Measurements from ENCODE around the gene MPPE1.
"Not testable (repeated sequence)": the region's sequence is repeated elsewhere in the genome, so short reads cannot be mapped to it uniquely, and the experiment has no call there.

Gene MPPE1

DNA sequence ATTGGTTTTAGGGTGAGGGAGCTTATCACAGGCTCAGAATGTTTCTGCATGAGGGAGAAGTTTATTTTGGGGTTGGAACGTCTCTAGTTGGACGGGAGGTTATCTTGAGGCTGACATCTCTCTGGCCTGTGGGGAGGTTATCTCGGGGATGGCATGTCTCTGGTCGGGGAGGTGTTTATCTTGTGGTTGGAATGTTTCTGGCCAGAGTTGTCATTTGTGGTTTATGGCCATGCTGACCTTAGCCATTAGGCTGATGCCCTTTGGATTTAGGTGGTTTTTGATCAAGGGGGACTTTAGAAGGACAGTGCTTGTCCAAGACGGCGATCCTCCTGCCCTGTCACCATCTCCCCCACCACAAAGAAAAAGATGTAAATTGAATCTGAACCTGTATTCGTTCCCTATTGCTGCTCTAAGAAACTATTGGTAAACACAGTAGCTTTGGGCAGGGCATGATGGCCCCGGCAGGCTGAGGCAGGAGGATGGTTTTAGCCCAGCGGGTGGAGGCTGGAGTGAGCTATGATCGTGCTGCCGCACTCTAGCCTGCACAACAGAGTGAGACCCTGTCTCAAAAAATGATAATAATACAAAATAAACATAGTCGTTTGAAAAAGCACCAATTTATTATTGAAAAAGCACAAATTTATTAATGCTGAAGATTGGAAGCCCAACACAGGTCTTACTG is 17.8 kb upstream of the MPPE1 start:
- no peak for DNase-seq (ENCODE audit: low read depth in 2 of 2)

DNA sequence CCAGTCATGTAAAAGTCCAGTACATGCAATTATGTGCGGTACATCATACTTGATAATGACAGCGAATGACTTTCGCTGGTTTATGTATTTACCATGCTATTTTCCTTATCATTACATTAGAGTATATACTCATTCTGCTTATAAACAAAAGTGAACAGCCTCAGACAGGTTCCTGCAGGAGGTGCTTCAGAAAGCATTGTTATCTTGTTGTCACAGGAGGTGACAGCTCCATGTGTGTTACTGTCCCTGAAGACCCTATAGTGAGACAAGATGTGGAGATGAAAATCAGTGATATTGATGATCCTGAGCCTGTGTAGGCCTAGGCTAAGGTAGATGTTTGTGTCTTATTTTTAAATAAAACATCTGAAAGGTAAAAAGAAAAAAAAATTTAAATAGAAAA is 15.3 kb upstream of the MPPE1 start:
- no peak for DNase-seq (ENCODE audit: low read depth in 2 of 2)

DNA sequence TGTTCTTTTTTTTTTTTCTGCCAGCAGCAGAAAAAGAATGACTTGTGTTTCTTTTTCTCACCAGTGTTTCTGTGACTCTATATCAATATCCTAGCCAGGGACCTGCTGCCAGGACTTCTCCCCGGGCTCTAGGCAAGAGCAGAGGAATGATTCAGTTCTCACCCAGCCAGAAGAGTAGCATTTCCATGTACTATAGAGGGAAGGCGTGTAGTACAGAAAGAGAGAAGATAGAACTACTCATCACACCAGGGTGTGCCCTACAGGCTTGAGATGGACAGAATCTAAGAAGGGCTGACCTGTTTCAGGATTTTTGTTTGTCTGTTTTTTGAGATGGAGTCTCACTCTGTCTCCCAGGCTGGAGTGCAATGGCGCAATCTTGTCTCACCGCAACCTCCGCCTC is 11.4 kb upstream of the MPPE1 start:
- not testable (repeated sequence) for DNase-seq (ENCODE audit: low read depth in 2 of 2)

DNA sequence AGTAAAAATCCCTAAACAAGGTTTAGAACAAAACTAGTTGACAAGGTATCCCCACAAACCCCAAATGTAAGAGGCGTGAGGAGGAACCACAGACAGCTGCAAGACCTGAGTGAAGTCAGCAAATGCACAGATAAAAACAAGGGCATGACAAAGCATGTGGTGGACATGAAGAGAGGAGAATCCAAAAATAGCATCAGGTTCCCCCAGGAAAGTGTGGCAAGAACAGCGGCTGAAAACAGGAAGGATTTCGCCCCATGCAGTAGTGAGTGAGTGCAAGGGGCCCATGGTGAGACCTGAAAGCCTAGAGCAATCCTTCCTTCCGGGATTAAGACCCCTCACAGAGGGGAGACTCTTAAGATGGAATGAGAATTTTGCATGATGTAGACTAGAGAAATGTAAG is 8.8 kb upstream of the MPPE1 start:
- not testable (repeated sequence) for DNase-seq (ENCODE audit: low read depth in 2 of 2)

DNA sequence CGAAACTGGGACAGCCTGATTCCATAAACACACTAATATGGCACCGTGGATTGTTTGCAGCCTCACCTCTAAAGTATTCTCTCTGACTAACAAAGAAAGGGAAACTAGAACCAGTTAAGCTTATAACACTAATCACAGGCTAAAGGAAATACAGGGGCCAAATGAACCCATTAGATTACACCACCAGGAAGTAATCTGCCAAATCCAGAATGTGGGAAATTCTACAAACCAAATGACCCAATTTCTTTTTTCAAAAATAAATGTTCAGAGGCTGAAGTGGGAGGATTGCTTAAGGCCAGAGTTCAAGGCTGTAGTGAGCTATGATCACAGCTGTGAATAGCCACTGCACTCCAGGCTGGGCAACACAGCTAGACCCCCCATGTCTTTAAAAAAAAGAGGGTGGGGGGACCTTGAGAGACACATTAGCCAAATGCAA is 1.5 kb upstream of the MPPE1 start:
- no peak for DNase-seq (ENCODE audit: low read depth in 2 of 2)

DNA sequence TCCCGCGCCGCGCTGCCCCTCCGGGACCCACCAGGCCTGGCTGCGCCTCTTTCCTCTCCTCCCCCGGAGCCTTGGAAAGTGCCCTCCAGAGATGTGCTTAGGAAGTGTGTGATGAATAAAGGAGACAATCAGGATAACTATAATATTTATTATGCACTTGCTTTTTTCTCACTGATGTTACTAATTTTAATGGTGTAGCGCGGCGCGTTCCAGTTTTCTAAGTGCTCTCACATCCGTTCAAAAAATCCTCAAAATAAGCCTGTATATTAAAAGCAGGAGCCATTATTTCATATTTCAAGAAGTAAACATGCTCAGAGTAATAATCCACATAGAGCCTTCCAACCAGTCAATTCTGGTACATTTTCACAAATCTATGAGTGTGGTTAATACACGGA is 941 bp upstream of the MPPE1 start:
- peak in 1 of 2 donors; percentile 15 for DNase-seq (ENCODE audit: low read depth in 2 of 2)

DNA sequence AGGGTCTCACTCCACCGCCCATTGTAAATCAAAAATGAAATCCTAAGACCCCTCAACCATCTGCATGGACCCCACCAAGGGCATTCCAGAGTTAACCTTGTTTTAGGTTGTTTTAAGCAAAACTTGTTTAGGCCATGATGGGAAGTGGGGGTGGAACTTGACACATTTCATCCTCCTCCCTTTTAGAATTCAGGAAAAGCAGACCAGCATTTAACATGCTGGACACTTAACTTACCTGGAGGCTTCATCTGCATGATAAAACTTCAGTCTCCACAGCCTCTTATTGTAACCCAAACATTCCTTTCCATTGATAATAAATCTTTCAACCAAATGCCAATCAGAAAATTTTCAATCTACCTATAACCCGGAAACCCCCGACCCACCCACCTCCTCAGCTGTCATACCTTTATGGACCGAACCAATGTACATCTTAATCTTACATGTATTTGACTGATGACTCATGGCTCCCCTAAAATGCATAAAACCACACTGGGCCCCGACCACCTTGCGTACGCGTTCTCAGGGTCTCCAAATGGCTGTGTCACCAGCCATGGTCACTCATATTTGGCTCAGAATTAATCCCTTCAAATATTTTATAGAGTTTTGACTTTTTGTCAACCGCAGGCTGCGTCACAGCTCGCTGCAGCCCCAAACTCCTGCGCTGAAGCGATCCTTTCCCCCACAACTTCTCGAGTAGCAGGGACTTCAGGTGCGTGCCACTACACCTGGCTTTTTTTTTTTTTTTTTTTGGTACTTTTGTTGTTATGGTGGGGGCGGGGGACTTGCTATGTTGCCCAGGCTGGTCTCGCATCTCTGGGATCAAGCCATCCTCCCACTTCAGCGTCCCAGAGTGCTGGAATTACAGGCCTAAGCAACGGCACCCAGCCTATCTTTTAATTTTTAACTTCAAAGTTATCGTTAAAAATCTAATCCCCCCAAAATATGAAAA is 917 bp downstream of the MPPE1 start:
- no peak for DNase-seq (ENCODE audit: low read depth in 2 of 2)

DNA sequence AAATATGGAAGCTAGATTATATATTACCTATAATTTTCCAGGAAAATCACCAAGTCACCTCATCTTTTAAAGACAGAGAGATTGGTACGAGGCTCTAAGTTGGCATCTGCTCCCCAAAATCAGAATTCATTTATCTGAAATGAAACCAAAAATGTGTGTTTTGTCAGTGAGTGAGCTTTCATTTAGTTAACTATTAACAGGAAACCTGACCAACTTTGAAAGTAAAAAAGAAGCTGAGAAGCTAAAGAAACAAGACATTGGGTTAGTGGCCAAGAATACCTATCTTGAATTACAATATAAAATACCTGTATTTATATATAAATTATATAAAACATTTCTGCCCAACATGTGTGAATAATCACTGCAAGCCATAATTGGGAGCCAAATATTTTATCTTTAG is 1.9 kb downstream of the MPPE1 start:
- no peak for DNase-seq (ENCODE audit: low read depth in 2 of 2)

DNA sequence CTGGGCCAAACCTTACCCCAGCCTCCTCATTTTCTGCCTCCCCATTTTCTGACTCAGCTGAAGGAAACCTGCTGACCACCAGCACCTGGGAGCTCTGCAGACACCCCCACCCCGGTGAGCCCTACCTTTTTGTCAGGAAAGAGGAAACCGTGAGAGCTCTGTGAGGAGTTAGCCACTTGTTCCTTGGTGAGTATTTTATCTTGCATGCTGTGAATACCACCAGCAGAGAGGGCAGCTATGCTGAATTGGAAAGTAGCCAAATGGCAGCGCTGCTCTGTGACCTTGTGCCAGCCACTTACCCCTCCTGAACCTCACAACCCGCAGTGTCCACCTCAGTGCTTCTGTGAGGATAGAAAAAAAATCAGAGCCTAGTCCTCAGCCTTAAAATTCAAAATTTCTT is 2.5 kb downstream of the MPPE1 start:
- no peak for DNase-seq (ENCODE audit: low read depth in 2 of 2)

DNA sequence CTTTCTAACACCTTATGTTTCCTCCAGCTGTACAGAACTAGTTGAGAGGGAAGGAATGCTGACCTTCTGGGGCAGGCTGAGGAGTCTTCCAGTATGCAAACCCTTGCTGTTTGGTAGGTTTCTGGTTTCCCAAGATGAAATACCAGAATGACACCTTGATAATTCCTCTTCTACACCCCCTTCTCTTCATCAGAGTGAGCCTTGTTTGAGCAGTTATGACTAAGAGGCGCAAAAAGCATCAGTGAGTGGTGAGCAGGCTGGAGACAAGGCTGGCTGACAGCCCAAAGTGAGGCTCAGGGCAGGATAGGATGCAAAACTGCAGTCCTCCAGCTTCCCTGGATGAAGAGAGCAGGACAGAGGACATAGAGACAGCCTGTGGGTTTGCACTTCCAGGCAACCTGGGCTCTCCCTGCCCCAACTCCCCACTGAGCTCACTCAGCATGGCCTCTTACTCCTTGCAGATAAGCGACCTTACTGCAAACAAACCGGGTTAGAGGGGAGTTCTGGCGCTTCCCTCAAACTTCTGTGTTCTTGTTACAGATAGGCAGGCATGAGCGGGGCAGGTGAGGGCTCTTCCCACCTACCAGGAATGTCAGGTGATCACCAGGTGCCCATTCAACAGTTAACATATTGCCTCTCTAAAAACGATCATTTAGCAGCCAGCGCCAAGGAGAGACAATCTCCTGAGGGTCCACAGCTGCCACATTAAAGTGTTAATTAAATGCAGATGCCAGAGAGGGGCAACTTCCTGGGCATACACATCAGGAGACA is 5.4 kb downstream of the MPPE1 start:
- no peak for DNase-seq (ENCODE audit: low read depth in 2 of 2)

DNA sequence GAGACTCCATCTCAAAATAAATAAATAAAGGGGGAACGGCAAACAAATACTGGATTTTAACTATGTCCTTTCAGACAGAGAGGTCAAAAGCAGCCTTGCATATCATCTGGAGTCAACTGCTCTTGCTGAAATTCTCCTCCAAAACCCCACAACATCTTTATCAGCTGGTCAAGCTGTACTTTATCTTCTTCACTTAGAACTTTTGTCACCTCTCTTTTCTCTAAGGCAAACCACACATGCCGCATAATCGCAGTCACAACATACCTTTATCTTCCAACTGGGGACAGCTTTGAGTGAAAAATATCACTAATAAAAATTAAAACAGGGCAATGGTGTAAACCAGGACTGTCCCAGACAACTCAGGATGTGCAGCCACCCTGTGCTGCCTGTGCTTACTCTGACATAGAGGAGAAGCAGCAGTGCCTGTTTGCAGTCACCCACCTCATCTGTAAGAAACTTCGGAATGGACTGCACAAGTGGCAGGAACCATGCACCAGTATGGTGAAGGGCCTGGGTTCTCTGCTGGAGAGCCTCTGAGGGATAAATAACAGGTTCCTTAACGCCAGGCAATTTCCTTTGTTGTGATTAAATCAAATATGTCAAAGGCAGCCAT is 6.2 kb downstream of the MPPE1 start:
- no peak for DNase-seq (ENCODE audit: low read depth in 2 of 2)

DNA sequence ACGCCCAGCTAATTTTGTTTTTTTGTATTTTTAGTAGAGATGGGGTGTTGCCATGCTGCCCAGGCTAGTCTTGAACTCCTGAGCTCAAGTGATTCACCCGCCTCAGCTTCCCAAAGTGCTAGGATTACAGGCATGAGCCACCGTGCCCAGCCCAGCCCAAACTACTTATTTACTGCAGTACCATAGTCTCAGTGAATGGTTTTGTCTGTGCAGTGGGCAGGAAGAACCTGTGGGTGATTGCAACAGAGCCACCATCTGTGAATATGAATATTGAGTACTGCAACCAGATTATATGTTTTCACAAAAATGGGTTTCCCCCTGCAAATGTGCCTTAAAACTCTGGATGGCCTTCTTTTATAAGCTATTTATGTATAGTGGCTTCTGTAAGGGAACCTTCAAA is 9.1 kb downstream of the MPPE1 start:
- no peak for DNase-seq (ENCODE audit: low read depth in 2 of 2)

DNA sequence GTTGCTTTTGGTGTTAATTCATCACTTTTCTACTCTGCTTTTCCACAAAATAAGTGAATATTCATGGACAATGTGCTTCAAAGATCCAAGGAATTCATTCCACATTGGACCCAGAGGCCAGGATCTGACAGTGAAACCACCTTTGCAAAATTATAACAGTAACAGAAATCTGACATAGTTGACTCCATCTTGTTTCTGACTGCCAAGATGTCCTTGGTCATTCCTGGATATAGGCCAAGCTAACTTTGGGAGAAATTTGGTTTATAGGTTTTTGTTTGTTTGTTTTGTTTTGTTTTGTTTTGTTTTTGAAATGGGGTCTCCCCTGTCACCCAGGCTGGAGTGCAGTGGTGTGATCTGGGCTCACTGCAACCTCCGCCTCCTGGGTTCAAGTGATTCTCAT is 10.3 kb downstream of the MPPE1 start:
- no peak for DNase-seq (ENCODE audit: low read depth in 2 of 2)

DNA sequence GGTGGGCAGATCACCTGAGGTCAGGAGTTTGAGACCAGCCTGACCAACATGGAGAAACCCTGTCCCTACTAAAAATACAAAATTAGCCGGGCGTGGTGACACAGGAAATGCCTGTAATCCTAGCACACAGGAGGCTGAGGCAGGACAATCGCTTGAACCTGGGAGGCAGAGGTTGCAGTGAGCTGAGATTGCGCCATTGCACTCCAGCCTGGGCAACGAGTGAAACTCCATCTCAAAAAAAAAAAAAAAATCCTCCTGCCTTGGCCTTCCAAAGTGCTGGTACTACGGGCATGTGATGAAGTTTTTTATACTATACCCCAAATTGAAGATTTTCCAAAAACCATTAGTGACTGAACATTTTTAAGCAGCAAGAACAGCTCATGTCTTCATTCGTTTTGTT is 15.7 kb downstream of the MPPE1 start:
- DNase-seq (ENCODE audit: low read depth in 2 of 2), result not testable (repeated sequence)

DNA sequence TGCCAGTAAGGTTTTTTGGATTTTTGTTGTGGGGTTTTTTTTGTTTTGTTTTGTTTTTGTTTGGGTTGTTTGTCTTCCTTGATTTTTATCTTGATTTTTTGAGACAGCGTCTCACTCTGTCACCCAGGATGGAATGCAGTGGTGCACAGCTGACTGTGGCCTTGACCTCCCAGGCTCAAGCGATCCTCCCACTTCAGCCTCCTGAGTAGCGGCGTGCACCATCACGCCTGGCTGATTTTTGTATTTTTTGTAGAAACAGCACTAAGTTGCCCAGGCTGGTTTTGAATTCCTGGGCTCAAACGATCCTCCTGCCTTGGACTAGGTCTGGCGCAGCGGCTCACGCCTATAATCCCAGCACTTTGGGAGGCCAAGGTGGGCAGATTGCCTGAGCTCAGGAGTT is 16.4 kb downstream of the MPPE1 start:
- DNase-seq (ENCODE audit: low read depth in 2 of 2), result no peak

DNA sequence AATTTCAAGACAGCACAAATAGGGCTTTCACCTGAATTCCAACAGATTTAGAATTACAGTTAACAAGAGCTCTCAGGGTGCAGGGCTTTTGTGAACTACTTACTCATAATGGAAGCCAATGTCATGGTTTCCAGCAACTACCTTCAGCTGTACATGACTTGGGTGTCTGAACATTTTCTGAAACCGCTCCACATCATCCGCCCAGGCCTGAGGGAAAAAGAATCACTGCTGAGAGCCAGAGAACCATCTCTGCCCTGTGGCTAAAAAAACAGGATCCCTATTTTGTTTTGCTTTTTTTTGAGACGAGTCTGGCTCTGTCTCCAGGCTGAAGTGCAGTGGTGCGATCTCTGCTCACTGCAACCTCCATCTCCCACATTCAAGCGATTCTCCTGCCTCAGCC is 18.8 kb downstream of the MPPE1 start:
- DNase-seq (ENCODE audit: low read depth in 2 of 2), result no peak

DNA sequence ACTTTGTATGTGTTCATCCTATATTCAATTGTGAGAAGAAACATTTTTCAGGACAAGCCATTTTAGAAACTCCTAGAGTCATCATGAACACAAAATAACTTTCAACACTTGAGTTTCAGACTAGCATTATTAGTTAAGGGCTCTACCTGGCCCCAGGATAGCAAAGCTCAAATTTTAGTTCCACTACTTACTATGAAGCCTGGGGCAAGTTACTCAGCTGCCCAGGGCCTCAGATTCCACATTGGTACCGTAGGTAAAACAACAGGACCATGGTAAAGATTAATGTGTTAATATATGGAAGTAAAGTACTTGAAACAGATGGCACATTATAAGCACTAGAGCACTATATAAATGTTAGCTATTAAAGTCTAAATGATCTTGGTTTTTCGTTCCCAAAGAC is 19.4 kb downstream of the MPPE1 start:
- DNase-seq (ENCODE audit: low read depth in 2 of 2), result no peak

DNA sequence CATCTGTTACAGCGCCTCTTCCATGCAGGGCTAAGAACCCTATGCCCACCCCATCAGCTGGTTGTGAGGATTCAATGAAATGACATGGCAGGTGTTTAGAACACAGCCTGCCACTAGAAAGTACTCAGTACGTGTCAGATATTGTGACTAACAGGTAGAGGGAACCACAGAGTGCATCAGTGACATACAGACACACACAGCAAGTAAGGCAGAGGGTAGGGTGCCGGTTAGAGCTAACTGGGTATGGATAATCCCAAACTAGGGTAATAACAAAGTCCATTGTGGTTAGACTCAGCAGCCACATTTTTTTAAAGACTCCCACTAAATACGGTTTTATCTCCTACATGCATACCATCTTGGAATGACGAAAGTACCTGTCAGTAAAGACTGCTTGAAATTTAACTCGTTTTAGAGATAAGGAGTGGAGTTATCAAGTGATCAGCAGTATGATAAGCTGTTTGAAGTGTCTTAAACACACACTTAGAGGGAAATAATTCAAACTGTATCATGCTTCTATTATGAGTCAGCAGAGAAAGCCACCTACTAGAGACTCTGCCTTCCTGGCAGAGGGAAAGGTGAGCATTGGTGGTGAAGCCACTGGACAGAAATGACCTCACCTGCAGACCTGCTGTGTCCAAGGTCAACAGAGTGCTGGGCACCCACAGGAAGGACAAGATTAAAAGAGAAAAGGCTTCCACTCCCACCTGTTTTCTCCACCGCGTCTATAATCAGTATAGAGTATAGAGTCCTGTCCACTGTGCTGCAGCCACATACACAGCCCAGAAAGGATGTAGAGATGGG is 20.6 kb downstream of the MPPE1 start:
- DNase-seq (ENCODE audit: low read depth in 2 of 2), result no peak

DNA sequence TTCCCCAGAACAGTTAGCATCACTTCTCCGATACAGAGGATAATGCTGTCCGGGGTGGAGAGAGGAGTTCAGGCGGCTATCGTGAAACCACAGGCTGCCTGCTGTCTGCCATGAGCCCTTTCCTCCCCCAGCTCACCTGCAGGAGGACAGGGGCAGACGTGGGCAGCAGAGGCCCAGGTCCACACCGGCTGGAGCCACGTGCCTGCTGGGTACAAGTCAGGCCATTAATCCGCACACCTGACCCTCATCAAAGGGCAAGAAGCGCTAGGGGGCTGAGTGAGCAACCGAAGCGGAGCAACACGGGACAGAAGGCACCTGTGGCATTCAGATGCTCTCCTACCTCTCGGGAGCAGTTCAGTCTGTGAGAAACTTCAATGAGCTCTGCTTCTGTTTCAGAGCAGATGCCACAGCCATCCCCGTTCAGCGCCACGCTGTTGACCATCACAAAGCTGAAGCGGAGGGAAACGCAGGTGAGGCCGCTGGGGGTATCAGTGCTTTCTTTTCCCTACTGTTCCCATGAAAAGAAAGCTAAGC is 21.5 kb downstream of the MPPE1 start:
- no peak for DNase-seq (ENCODE audit: low read depth in 2 of 2)

DNA sequence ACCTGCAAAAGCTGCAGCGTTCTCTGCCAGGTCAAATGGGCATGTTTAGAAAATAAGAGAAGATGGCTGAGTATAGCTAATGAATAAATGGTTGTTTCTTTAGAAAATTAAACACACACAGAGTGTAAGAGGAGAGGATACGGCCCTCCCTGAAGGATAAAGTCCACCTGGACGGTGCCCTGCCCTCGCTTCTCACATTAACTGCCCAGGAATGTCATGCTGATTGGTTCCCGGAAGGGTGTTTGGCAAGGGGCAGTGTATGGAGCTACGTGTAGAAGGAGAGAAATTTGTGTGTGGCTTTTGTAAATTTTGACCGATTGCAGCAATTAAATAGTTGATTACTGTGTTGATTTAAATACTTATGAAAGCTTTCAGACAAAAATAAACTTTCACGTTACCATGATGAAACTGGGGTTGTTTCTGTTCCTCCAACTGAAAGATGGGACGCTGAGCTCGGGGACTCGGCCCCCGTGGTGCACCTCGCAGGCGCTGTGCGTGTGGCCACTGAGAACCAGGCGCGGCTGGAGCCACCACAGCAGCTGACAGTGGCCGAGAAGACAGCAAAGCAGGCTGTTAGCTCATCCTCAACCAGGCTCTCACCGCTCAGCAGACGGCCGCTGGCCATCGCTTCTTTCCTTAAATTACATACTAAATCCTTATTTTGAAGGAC is 22.7 kb downstream of the MPPE1 start:
- no peak for DNase-seq (ENCODE audit: low read depth in 2 of 2)
